ENCODE results near the gene AKIRIN2. TPM values are rescaled to one million over a fixed set of nuclear protein-coding genes. Genes with fewer than 3 reads are reported as not detected.

Gene AKIRIN2
- 10 to 100 TPM; 30.2 to 48.3 TPM for total RNA-seq

DNA sequence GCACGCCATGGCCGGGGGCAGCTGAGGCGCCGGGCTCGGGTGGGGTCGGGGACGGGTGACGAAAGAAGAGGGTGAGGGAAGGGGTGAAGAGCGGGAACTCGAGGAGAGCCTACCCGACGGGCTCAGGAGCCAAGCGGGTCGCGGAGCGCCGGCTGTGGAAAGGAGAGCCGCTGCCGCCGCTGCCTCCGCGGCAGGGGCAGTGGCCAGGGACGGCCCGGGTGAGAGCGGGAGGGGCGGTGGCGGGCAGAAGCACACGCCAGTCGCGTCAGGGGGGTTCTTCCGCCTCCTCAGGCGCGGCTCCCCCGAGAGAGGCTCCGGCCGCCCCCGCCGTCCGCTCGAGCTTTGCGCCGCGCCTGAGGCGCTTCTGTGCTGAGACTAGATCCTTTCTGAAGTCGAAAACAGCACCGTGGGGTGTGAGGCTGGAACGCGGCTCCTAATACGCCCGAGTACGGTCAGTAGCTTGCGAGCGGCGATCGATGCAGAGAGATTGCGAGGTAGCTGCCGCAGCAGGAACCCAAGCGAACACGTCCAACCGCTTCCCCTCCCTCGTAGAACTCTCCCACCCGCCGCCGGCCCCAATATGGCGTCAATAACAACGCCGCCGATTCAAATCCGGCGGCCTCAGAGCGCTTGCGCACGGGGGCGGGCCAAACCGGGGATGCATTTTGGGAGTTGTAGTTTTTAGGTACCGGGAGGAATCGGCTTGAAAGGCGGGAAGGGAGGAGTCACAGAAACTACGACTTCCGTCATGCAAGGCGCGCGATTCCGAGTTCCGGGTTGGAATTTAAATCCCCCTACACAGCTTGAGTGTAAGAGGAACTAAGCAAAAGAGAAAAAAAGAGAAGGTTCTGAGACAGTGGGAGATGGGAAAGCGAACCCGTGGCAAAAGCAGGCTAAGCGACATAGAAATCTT is at the start of gene AKIRIN2:
TSS of gene AKIRIN2 (minus strand) at position 558 of the 913 bp plus-strand sequence. CDS start at position 9, 549 bp downstream.
- peak; percentile 97 for DNase-seq
- no peaks in the 10 kb centered on the region for H3K9me3 ChIP-seq
- peak within 1 kb of the TSS; percentile 90 for H3K4me3 ChIP-seq
- H3K9ac ChIP-seq (ENCODE audit: low read depth in 2 of 2, low read length in 2 of 2) = peak within 1 kb of the TSS; percentile 91 to 98
- peak within 1 kb of the TSS; percentile 95 for H3K27ac ChIP-seq
- no peaks in the 10 kb centered on the region for H3K4me1 ChIP-seq
- TF ChIP-seq, protein P1, sequence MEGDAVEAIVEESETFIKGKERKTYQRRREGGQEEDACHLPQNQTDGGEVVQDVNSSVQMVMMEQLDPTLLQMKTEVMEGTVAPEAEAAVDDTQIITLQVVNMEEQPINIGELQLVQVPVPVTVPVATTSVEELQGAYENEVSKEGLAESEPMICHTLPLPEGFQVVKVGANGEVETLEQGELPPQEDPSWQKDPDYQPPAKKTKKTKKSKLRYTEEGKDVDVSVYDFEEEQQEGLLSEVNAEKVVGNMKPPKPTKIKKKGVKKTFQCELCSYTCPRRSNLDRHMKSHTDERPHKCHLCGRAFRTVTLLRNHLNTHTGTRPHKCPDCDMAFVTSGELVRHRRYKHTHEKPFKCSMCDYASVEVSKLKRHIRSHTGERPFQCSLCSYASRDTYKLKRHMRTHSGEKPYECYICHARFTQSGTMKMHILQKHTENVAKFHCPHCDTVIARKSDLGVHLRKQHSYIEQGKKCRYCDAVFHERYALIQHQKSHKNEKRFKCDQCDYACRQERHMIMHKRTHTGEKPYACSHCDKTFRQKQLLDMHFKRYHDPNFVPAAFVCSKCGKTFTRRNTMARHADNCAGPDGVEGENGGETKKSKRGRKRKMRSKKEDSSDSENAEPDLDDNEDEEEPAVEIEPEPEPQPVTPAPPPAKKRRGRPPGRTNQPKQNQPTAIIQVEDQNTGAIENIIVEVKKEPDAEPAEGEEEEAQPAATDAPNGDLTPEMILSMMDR (IDR thresholded peaks at IDR 0.05) = no peak
- H3K36me3 ChIP-seq = no peaks in the 10 kb centered on the region
- intact Hi-C loops (cut with DNase I) = no loop called here
- H3K27me3 ChIP-seq = no peaks in the 10 kb centered on the region

DNA sequence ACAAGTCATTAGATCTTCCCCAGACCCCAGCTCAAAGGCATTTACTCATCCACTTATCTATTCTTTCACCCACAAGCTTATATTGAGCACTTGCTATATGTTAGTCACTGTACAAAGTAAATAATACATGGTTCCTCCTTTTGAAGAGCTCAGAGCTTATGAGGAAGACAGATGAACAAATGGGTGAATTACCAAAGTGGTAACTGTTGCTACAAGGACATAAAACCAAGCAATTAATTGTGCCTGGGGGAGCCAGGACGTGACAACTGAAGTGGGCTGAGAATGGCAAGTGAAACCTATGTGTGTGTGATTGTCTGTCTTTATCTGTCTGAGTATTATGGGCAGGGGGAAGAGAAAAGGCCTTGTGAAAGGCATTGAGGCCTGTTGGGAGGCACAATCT is 45.6 kb upstream of the AKIRIN2 start:
- no peaks in the 10 kb centered on the region for H3K27me3 ChIP-seq
- H3K4me3 ChIP-seq = no peak overlapping the region
- no peak for DNase-seq
- no peak overlapping the region for H3K27ac ChIP-seq
- intact Hi-C loops (cut with DNase I) = no loop called here
- no peak overlapping the region for H3K9ac ChIP-seq (ENCODE audit: low read depth in 2 of 2, low read length in 2 of 2)
- TF ChIP-seq, protein P1 (IDR thresholded peaks at IDR 0.05) = no peak
- H3K9me3 ChIP-seq = no peaks in the 10 kb centered on the region
- H3K4me1 ChIP-seq = no peaks in the 10 kb centered on the region
- H3K36me3 ChIP-seq = no peaks in the 10 kb centered on the region

DNA sequence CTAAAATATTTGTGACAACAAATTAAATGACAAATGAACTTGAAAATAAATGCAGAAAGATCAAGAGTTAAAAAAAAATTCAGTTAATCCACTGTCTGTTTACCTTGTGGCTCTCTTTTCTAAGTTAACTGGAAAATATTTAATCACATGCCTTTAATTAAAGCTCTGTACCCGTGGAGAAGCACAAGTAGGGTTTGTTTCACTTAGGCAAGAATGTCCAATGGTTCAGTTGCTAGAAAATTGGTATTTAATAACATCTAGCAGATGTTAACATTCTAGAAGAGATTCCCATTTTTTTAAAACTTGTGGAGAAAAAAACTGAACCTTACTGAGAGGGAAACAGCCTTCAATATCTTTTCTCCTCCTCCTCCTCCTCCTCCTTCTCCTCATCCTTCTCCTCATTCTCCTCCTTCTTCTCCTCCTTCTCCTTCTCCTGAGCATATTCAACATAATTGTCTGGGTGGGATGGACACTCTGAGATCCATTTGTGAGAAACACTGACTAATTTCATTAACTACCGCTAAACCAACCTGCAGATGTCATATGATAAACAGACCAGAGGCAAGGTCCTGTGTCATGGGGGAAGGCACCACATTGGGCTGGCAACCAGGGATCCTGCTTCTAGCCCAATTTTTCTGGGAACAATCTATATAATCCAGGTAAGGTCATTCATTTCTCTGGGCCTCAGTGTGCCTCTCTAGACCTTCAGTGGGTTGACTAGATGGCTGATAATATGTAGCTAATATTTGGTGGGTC is 44.1 kb upstream of the AKIRIN2 start:
- no peak overlapping the region for H3K27ac ChIP-seq
- H3K4me1 ChIP-seq = no peaks in the 10 kb centered on the region
- H3K4me3 ChIP-seq = no peak overlapping the region

DNA sequence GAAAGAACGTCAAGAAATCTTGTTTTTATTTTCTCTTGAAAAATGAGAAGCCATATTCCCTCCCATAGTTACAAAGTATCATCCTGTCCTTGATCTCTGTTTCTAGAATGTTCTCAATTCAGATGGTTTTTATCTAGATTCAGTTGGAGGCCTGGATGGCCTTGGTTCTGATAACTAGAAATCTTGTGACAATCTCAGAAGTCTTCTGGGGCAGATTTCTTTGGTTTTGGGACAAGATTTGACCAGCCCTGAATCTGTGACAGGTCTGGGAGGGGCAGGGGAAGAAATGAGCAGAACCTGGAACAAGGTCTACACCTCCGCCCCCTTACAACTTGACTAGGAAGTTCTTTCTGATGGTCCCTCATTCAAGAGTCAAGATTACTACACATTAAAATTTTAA is 41.4 kb upstream of the AKIRIN2 start:
- Histone ChIP-seq H3K4me1 (no peaks in the 10 kb centered on the region), H3K9me3 (no peaks in the 10 kb centered on the region), H3K27ac (no peak overlapping the region), H3K27me3 (no peaks in the 10 kb centered on the region), H3K36me3 (no peaks in the 10 kb centered on the region), H3K4me3 (no peak overlapping the region), H3K9ac (ENCODE audit: low read depth in 2 of 2, low read length in 2 of 2) (no peak overlapping the region)
- intact Hi-C loops (cut with DNase I) = no loop called here
- DNase-seq = no peak
- TF ChIP-seq, protein P1 (IDR thresholded peaks at IDR 0.05) = no peak

More for the DNA sequence above, 44.1 kb upstream of the AKIRIN2 start:
- Histone ChIP-seq H3K36me3 (no peaks in the 10 kb centered on the region), H3K9ac (ENCODE audit: low read depth in 2 of 2, low read length in 2 of 2) (no peak overlapping the region), H3K9me3 (no peaks in the 10 kb centered on the region), H3K27me3 (no peaks in the 10 kb centered on the region)
- DNase-seq = no peak
- TF ChIP-seq, protein P1 (IDR thresholded peaks at IDR 0.05) = no peak
- intact Hi-C loops (cut with DNase I) = no loop called here

DNA sequence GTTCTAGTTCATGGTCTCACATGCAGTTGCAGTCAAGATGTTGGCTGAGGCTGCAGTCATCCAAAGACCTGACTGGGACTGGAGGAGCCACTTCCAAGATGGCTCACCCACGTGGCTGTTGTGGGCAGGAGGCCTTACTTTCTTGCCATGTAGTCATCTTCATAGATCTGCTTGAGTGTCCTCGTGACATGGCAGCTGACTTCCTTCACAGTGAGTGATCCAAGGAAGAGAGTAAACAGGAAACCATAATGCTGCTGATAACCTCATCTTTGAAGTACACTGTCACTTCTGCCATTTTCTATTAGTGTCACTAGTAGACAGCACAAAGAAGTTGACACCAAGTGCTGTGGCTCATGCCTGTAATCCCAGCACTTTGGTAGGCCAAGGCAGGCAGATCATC is 40.1 kb upstream of the AKIRIN2 start:
- intact Hi-C loops (cut with DNase I) = no loop called here

More for the DNA sequence above, 40.1 kb upstream of the AKIRIN2 start:
- Histone ChIP-seq H3K27ac (no peak overlapping the region), H3K9ac (ENCODE audit: low read depth in 2 of 2, low read length in 2 of 2) (no peak overlapping the region), H3K36me3 (no peaks in the 10 kb centered on the region), H3K9me3 (no peaks in the 10 kb centered on the region), H3K4me1 (no peaks in the 10 kb centered on the region), H3K4me3 (no peak overlapping the region), H3K27me3 (no peaks in the 10 kb centered on the region)
- TF ChIP-seq, protein P1 (IDR thresholded peaks at IDR 0.05) = no peak
- no peak for DNase-seq
